ENCODE results near the gene SCN3A.

Gene SCN3A

DNA sequence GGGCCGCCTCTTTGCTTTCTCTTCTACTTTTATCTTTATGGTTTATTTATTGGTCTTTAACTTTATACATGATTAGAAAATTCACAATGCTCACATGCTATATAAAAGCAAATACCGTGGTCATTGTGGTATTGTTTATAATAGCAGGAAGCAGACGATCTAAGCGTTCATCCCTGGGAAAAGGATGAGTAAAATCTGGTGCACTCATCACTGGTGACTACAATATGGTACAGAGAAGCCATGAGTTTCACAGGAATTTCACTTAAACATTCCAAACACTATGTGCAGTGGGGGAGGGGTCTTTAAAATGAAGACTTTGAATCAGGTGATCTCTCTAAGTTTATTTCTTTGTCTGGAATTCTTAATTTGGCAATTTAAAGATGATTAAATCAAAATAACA lies 97.9 kb downstream of the SCN3A start:
- no peak overlapping the region for H3K4me3 ChIP-seq (ENCODE audit: low read length)
- no peak for DNase-seq (ENCODE audit: low read depth)
- no peak for TF ChIP-seq CTCF (IDR thresholded peaks at IDR 0.05; ENCODE audit: insufficient read depth, low read depth, low read length, missing control alignments)

DNA sequence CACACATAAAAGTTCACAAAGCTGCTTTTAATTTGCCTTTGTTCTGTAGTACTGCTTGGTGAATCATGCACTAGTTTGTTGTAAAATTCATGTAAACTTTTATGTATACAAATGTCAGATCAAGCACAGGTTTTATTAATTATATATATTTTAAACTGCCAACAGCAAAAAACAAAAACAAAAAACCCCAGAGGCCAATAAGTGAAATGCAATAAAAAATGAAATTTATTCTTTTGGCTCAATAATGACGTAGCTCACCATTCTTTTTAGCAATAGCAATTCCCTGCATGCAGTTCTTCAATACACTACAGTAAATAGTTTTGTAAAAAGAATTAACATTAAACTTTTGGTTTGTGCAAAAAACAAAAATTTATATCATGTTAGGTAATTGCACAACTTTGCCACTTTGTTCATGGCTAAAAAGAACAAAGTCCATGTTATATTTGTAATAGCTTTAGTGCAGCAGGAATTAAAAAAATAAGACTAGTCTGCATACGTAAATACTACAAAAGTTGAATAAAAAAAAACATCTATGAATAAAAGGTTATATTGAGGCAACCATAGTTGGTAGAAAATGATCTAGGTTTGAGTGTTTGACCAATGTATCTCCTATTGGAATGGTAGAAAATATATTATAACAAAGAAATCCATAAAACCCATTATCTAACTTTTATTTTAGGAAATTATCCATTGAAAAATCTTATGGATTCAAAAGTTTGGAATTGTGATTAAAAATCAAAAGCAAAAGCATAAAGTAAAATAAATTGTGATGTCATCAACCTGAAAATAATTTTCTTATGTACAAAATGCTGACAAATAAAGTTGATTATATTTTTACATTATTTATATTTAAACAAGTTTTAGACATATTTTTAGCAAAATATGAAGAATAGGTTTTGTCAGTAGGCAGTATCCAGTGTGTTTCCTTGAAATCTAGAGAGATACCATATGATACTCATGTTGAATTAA lies 115.6 kb downstream of the SCN3A start:
- no peak overlapping the region for H3K4me3 ChIP-seq (ENCODE audit: low read length)
- no peak for TF ChIP-seq CTCF (IDR thresholded peaks at IDR 0.05; ENCODE audit: insufficient read depth, low read depth, low read length, missing control alignments)
- DNase-seq (ENCODE audit: low read depth): no peak

GRCh38 chr2:165086337-165086736 lies 117.5 kb downstream of the SCN3A start:
- no peak overlapping the region for H3K4me3 ChIP-seq (ENCODE audit: low read length)
- no peak for TF ChIP-seq CTCF (IDR thresholded peaks at IDR 0.05; ENCODE audit: insufficient read depth, low read depth, low read length, missing control alignments)
- no peak for DNase-seq (ENCODE audit: low read depth)

DNA sequence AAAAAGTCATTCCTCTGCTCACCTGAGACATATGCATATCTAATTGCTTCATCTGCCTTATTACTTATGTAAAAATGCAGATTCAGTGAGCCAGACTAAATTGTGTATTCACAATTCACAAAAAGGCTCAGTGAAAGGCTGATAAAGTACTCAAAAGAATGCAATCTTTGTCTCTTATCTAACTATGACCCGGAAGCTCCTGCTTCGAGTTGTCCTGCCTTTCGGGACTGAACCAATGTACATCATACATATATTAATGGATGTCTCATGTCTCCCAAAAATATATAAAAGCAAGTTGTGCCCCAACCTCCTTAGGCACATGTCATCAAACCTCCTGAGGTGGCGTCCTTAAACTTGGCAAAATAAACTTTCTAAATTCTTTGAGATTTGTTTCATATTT lies 120.5 kb downstream of the SCN3A start:
- TF ChIP-seq CTCF (IDR thresholded peaks at IDR 0.05; ENCODE audit: insufficient read depth, low read depth, low read length, missing control alignments): no peak
- no peak for DNase-seq (ENCODE audit: low read depth)
- H3K4me3 ChIP-seq (ENCODE audit: low read length): no peak overlapping the region

DNA sequence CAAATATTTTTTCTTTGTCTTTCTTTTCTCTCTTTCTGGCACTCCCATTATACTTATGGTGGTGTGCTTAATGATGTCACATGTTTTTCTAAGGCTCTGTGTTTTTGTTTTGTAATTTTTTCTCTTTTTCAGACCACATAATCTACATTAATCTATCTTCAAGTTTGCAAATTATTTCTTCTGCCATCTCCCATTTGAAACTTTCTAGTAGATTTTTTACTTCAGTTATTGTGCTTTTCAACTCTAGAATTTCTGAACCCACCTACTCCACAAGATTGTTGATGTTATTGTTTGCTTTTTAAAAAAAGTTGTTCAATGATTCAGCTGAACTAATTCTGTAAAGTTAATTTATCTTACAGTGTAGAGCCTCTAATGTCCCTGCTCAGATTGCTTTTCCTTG lies 121.4 kb downstream of the SCN3A start:
- H3K4me3 ChIP-seq (ENCODE audit: low read length): no peak overlapping the region
- no peak for DNase-seq (ENCODE audit: low read depth)
- TF ChIP-seq CTCF (IDR thresholded peaks at IDR 0.05; ENCODE audit: insufficient read depth, low read depth, low read length, missing control alignments): no peak

DNA sequence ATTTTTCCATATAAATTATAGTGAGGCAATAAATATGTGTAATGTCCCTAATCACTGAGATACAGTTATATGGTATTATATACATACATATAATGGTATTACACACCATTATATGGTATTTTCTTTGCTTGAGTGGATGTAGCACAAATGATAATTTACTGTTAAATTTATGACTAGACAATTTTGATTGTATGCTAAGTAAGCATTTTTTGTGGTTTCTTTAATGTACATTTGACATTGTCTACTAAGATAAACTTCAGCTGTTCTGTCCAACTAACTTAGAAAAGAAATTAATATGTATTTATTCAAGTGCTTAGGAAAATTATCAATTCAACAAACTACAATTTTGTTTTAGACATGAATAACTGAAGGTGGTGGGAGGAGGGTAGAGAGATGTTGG lies 122.6 kb downstream of the SCN3A start:
- no peak for TF ChIP-seq CTCF (IDR thresholded peaks at IDR 0.05; ENCODE audit: insufficient read depth, low read depth, low read length, missing control alignments)
- H3K4me3 ChIP-seq (ENCODE audit: low read length): no peak overlapping the region
- no peak for DNase-seq (ENCODE audit: low read depth)

GRCh38 chr2:165079432-165079831 lies 124.4 kb downstream of the SCN3A start:
- DNase-seq (ENCODE audit: low read depth): no peak
- no peak for TF ChIP-seq CTCF (IDR thresholded peaks at IDR 0.05; ENCODE audit: insufficient read depth, low read depth, low read length, missing control alignments)
- H3K4me3 ChIP-seq (ENCODE audit: low read length): no peak overlapping the region
